ENCODE measurements around the gene FAM149A. TPM values are rescaled to one million over a fixed set of nuclear protein-coding genes. Genes with fewer than 3 reads are reported as not detected.

FAM149A gene
- total RNA-seq (2013) = not detected
- not detected for polyA plus RNA-seq
- not detected in 2 replicates for polyA minus RNA-seq
- total RNA-seq = 0 to 1.4 (median 0.08) reads per million in 11 experiments

DNA sequence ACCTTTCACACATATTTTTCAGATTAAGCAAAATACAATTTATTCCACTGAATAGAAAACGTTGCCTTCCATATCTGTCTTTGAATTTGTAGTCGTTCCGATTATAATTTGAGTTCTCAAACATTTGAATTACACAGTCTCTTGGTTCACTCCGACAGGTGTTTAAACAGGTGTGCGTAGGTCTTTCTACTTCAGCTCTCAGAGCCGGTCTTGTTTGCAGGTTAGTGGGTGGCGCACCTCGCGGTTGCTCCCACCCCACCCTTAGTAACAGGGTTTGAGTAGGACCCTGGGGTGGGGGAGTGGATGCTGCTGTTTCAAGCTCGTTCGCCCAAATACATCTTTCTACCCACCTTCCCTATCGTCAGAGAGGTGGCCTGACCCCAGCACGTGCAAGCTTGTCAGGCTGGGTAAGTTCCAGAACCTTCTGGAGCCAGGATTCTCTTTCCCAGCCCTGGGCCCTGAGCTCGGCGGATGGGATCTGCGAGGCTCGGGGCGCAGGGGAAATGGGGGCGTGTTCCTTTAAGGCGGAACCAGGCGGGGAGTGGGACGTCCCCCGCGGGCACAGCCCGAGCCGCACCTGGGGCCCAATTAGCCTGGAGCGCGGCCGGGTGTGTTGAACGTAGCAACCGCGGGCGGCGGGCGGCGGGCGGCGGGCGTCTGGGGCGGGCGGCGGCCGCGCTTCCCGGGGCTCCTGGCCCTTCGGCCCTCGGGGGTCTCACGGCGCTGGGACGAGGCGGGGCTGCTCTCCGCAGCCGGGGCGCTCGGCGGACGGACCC is at the start of gene FAM149A:
FAM149A (plus strand) TSS at position 591 of the 776 bp plus-strand sequence.
- Histone ChIP-seq H3K4me1 (ENCODE audit: control insufficient read depth in 1 of 2, insufficient read depth in 2 of 2, low read length in 2 of 2) (no peaks in the 10 kb centered on the region), H3K4me3 (replicated peaks in 1 of 3; ENCODE audit: low read depth in 2 of 3, low read length in 3 of 3) (no peak within 1 kb of the TSS), H3K9ac (ENCODE audit: insufficient read depth, low read length, poor library complexity, severe bottlenecking) (no peak within 1 kb of the TSS), H3K79me2 (ENCODE audit: insufficient read depth, low read length) (no peaks in the 10 kb centered on the region), H3K27me3 (ENCODE audit: control insufficient read depth in 2 of 2, insufficient read depth in 2 of 2, low read length in 2 of 2) (peaks cover 34 to 52% of the 10 kb centered on the region in 2 donors), H3K36me3 (replicated peaks in 1 of 2; ENCODE audit: control insufficient read depth in 1 of 2, insufficient read depth in 2 of 2, low read length in 2 of 2) (no peaks in the 10 kb centered on the region), H4K20me1 (ENCODE audit: insufficient read depth, low read length) (no peaks in the 10 kb centered on the region), H2AFZ (ENCODE audit: insufficient read depth, low read depth, low read length, poor library complexity, severe bottlenecking) (no peak within 1 kb of the TSS), H3K27ac (ENCODE audit: low read depth in 1 of 2, low read length in 2 of 2) (no peak within 1 kb of the TSS), H3K4me2 (replicated peaks; ENCODE audit: extremely low read depth, low read length, poor library complexity, severe bottlenecking) (no peak within 1 kb of the TSS), H3K9me3 (replicated peaks in 1 of 2; ENCODE audit: control insufficient read depth in 1 of 2, insufficient read depth in 1 of 2, low read length in 2 of 2) (peaks cover 0 to 11% of the 10 kb centered on the region in 2 donors)
- under 1% methylated on average over 45 of the region's 57 CpGs for WGBS (ENCODE audit: insufficient coverage)
- TF ChIP-seq, protein P1, sequence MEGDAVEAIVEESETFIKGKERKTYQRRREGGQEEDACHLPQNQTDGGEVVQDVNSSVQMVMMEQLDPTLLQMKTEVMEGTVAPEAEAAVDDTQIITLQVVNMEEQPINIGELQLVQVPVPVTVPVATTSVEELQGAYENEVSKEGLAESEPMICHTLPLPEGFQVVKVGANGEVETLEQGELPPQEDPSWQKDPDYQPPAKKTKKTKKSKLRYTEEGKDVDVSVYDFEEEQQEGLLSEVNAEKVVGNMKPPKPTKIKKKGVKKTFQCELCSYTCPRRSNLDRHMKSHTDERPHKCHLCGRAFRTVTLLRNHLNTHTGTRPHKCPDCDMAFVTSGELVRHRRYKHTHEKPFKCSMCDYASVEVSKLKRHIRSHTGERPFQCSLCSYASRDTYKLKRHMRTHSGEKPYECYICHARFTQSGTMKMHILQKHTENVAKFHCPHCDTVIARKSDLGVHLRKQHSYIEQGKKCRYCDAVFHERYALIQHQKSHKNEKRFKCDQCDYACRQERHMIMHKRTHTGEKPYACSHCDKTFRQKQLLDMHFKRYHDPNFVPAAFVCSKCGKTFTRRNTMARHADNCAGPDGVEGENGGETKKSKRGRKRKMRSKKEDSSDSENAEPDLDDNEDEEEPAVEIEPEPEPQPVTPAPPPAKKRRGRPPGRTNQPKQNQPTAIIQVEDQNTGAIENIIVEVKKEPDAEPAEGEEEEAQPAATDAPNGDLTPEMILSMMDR (IDR thresholded peaks at IDR 0.05) = no peak
- DNase-seq = no peak
- intact Hi-C loops (cut with micrococcal nuclease) = no loop called here
- H3K4me1 Mint-ChIP-seq = peaks cover 1% of the 10 kb centered on the region
- peaks cover 50 to 59% (median 53%) of the 10 kb centered on the region in 3 donors for H3K27me3 Mint-ChIP-seq (ENCODE audit: low read depth in 3 of 3)
- peaks cover 0 to 14% (median 2%) of the 10 kb centered on the region in 7 donors for H3K9me3 Mint-ChIP-seq
- H3K27ac Mint-ChIP-seq = no peak within 1 kb of the TSS
- peaks cover 0 to 2% of the 10 kb centered on the region in 2 donors for H3K36me3 Mint-ChIP-seq
- H3K4me3 Mint-ChIP-seq = peak within 1 kb of the TSS in 1 of 2 donors; percentile 82

DNA sequence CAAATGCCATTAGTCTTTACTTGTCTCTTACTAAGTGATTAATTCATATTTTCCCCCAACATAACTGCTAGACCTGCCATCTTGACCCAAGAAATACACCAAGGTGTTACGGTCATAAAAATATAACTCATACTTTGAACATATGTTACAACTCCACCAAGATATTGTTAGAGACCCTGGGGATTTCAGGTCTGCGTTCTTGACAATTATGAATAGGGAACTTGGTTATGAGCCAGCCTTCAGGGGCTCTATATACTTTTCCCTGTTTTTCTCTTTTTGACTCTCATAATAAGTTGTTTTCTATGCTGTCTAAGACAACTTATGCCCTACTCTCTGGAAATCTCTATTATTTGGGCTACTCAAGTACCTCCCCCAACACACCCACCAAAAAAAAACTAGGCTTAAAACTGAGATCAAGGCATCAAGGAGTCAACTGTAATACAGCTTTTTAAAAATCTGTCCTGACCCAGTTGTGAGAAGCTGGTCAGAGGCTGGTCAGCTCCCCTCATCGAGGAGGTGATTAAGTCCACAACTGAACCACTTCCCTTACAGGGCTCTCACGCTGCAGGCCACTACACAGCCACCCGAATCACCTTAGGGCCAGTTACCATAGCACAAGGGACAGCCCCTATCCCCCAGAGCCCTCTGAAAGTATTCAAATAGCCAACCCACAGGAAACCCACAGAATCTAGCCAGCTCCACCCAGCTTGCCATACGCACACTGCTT is 46.1 kb upstream of the FAM149A start:
- no peak overlapping the region for H3K9ac ChIP-seq (ENCODE audit: insufficient read depth, low read length, poor library complexity, severe bottlenecking)
- Mint-ChIP-seq H3K36me3 (no peaks in the 10 kb centered on the region), H3K27ac (peak overlapping the region in 1 of 7 donors; percentile 60), H3K4me1 (peaks cover 8% of the 10 kb centered on the region), H3K27me3 (ENCODE audit: low read depth in 3 of 3) (peaks cover 2 to 13% (median 9%) of the 10 kb centered on the region in 3 donors), H3K9me3 (peaks cover 6 to 13% (median 8%) of the 10 kb centered on the region in 7 donors), H3K4me3 (peak overlapping the region in 1 of 2 donors; percentile 22)
- no peak overlapping the region for H3K27ac ChIP-seq (ENCODE audit: low read depth in 1 of 2, low read length in 2 of 2)
- H3K4me1 ChIP-seq (ENCODE audit: control insufficient read depth in 1 of 2, insufficient read depth in 2 of 2, low read length in 2 of 2) = peaks cover 0 to 8% of the 10 kb centered on the region in 2 donors
- no peaks in the 10 kb centered on the region for H3K79me2 ChIP-seq (ENCODE audit: insufficient read depth, low read length)
- WGBS (ENCODE audit: insufficient coverage) = 2% methylated on average over 4 of the region's 6 CpGs
- H2AFZ ChIP-seq (ENCODE audit: insufficient read depth, low read depth, low read length, poor library complexity, severe bottlenecking) = peak overlapping the region; percentile 42
- no peaks in the 10 kb centered on the region for H3K36me3 ChIP-seq (replicated peaks in 1 of 2; ENCODE audit: control insufficient read depth in 1 of 2, insufficient read depth in 2 of 2, low read length in 2 of 2)
- peak in 1 of 3 donors; percentile 7 for DNase-seq
- no peak overlapping the region for H3K4me3 ChIP-seq (replicated peaks in 1 of 3; ENCODE audit: low read depth in 2 of 3, low read length in 3 of 3)
- intact Hi-C loops (cut with micrococcal nuclease) = no loop called here
- TF ChIP-seq, protein P1 (IDR thresholded peaks at IDR 0.05) = no peak
- H3K4me2 ChIP-seq (replicated peaks; ENCODE audit: extremely low read depth, low read length, poor library complexity, severe bottlenecking) = no peak overlapping the region
- H3K27me3 ChIP-seq (ENCODE audit: control insufficient read depth in 2 of 2, insufficient read depth in 2 of 2, low read length in 2 of 2) = no peaks in the 10 kb centered on the region
- H3K9me3 ChIP-seq (replicated peaks in 1 of 2; ENCODE audit: control insufficient read depth in 1 of 2, insufficient read depth in 1 of 2, low read length in 2 of 2) = peaks cover 0 to 3% of the 10 kb centered on the region in 2 donors
- H4K20me1 ChIP-seq (ENCODE audit: insufficient read depth, low read length) = no peaks in the 10 kb centered on the region
